Activated B cell treated with CpG ODN at 0.5 μM for 24 hours (primary cell): ENCODE data around the gene TSPAN9. TPM values are rescaled to one million over a fixed set of nuclear protein-coding genes. Genes with fewer than 3 reads are reported as not detected.

Experiments
- ATAC-seq: fragments of 200-7000 bp; cut with Tn5 transposase; one replicate; pipeline ENCODE4 v1.10.0; 2021; ENCODE audit warnings: low read depth, mild to moderate bottlenecking, moderate library complexity
- CTCF ChIA-PET: fragments of 350-600 bp; sonication (Branson Sonifier 250); formaldehyde crosslinking; loops from one replicate; lab custom pipeline; 2021; ENCODE audit warnings: antibody characterized with exemption; lab: Charles Lee
- POLR2A ChIA-PET: fragments of 350-600 bp; sonication (Branson Sonifier 250); formaldehyde crosslinking; loops from one replicate; lab custom pipeline; 2021; ENCODE audit warnings: antibody characterized with exemption; lab: Charles Lee
- DNase-seq: peaks from one replicate; pipeline ENCODE4 v3.0.0; 2022
- H3K27ac Mint-ChIP-seq: one replicate; pipeline ENCODE4 v1.8.0; 2020; ENCODE audit warnings: mixed read lengths
- H3K27me3 Mint-ChIP-seq: one replicate; pipeline ENCODE4 v1.8.0; 2021; ENCODE audit warnings: mixed read lengths
- H3K36me3 Mint-ChIP-seq: one replicate; pipeline ENCODE4 v1.8.0; 2021; ENCODE audit warnings: low read depth, mixed read lengths
- H3K4me1 Mint-ChIP-seq: one replicate; pipeline ENCODE4 v1.8.0; 2021; ENCODE audit warnings: mixed read lengths
- H3K4me3 Mint-ChIP-seq: one replicate; pipeline ENCODE4 v1.8.0; 2020; ENCODE audit warnings: mild to moderate bottlenecking, mixed read lengths
- H3K9me3 Mint-ChIP-seq: one replicate; pipeline ENCODE4 v1.8.0; 2020; ENCODE audit warnings: mixed read lengths
- intact Hi-C: fragments of 100-400 bp; cut with micrococcal nuclease; formaldehyde crosslinking; loops from one replicate; pipeline ENCODE4 v1.15.1; 2024
- total RNA-seq: library from RNA; stranded (reverse); gene quantifications from 2 replicates; pipeline ENCODE4 v1.2.3, GENCODE V29; 2022
- TF ChIP-seq, protein P1 (sequence below): fragments of 200-600 bp; IDR thresholded peaks from one replicate; pipeline ENCODE4 v1.8.0; 2022; ENCODE audit warnings: antibody characterized with exemption, mild to moderate bottlenecking

Gene TSPAN9
- total RNA-seq, 1 donor from 2014 or later = 0.20 TPM

DNA sequence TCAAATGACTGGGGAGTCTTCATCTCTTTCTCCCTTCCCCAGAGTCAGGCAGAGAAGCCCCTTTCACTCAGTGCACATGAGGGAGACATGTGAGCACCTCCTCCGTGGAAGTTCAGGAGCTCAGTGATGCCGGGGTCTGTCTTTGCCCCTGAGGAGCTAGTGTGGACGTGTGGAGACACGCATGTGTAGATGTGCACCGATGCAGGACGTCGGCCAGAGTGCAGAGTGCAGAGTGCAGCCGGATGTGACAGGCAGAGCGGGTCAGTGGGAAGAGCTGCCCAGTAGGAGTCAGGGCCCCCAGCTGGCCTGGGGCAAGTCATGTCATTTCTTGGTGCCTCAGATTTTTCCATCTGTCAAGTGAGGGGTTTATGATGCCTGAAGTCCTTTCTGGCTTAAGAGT lies 20.7 kb downstream of the TSPAN9 start:
- Mint-ChIP-seq H3K27ac (no peak overlapping the region), H3K27me3 (no peaks in the 10 kb centered on the region), H3K36me3 (peaks cover 10% of the 10 kb centered on the region), H3K4me3 (peak overlapping the region; percentile 38), H3K9me3 (peaks cover 19% of the 10 kb centered on the region), H3K4me1 (peaks cover 12% of the 10 kb centered on the region)
- ChIA-PET POLR2A (no interaction called here), CTCF (no interaction called here)
- TF ChIP-seq, protein P1, sequence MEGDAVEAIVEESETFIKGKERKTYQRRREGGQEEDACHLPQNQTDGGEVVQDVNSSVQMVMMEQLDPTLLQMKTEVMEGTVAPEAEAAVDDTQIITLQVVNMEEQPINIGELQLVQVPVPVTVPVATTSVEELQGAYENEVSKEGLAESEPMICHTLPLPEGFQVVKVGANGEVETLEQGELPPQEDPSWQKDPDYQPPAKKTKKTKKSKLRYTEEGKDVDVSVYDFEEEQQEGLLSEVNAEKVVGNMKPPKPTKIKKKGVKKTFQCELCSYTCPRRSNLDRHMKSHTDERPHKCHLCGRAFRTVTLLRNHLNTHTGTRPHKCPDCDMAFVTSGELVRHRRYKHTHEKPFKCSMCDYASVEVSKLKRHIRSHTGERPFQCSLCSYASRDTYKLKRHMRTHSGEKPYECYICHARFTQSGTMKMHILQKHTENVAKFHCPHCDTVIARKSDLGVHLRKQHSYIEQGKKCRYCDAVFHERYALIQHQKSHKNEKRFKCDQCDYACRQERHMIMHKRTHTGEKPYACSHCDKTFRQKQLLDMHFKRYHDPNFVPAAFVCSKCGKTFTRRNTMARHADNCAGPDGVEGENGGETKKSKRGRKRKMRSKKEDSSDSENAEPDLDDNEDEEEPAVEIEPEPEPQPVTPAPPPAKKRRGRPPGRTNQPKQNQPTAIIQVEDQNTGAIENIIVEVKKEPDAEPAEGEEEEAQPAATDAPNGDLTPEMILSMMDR = no peak
- no peak for DNase-seq
- intact Hi-C loops = no loop called here
- ATAC-seq = no peak

DNA sequence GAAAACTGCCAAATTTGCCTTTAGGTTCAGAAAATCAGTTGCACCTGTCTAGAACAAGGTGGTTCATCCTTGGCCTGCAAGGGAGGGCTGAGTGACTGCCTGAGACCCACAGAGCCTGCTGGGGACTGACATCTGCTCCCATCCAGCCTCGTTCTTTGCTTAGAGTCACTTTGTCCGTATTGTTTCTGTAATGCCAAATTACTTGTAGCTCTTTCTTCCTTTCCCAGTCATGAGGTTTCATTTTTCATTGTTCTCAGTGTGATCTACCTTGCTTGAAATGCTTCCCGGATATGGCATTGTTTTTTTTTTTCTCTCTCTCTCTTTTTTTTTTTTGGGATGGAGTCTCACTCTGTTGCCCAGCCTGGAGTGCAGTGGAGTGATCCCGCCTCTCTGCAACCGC lies 21.3 kb downstream of the TSPAN9 start:
- ChIA-PET CTCF (no interaction called here), POLR2A (no interaction called here)
- intact Hi-C loops = no loop called here
- TF ChIP-seq, protein P1 = no peak
- peaks cover 4% of the 10 kb centered on the region for H3K27me3 Mint-ChIP-seq
- H3K27ac Mint-ChIP-seq = no peak overlapping the region
- DNase-seq (no peak), ATAC-seq (no peak)
- H3K4me1 Mint-ChIP-seq = peaks cover 12% of the 10 kb centered on the region
- peaks cover 19% of the 10 kb centered on the region for H3K9me3 Mint-ChIP-seq
- peaks cover 10% of the 10 kb centered on the region for H3K36me3 Mint-ChIP-seq
- H3K4me3 Mint-ChIP-seq = no peak overlapping the region

DNA sequence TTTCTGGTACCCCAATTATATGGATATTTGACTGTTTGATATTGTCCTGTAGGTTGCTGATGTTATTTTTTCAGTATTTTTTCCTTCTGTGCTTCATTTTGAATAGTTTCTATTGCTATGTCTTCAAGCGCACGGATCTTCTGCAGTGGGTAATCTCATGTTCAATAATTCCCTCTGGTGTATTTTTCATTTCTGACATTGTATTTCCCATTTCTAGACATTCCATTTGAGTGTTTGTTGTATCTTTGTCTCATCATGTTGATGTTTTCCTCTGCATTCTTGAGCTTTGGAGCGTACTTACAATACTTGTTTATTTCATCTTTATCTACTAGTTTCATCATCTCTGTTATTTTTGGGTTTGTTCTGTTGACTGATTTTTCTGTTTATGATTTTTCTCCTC lies 22.0 kb downstream of the TSPAN9 start:
- Mint-ChIP-seq H3K27me3 (peaks cover 8% of the 10 kb centered on the region), H3K36me3 (peaks cover 10% of the 10 kb centered on the region), H3K27ac (no peak overlapping the region), H3K4me1 (peaks cover 12% of the 10 kb centered on the region), H3K4me3 (no peak overlapping the region), H3K9me3 (peaks cover 19% of the 10 kb centered on the region)
- DNase-seq = no peak
- intact Hi-C loops = no loop called here
- ATAC-seq = no peak
- TF ChIP-seq, protein P1 = no peak
- POLR2A ChIA-PET = no interaction called here
- CTCF ChIA-PET = no interaction called here

DNA sequence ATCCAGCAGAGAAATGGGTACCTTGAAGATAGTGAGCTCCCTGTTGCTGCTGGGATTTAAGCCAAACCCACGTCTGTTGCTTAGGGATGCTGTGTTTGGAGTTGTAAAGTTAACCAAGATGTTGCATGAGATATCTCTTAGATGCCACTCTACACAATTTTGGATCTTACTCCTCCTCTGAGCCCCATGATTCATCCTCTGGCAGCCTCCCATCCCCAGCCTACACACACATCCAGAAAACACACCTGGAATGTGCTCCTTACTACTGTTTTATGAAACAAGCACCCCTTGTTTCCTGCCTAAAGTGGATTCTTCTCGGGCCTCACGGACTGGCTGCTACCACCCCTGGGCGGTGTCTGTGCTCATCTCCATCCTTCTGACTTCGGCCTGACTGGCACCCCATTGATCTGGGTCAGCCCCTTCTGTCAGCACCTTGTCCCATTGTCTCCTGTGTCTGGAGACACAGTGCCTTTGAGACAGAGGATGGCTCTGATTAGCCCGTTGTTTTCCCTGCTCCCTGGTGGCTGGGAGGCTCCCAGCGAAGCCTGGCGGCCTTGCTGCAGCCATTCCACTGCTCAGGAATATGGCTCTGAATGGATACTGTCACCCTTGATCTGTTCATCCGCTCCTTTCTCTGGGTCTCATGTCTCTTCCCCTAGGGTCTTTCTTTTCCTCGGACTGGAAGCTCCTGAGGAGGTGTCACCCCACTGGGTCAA lies 24.3 kb downstream of the TSPAN9 start:
- Mint-ChIP-seq H3K27ac (no peak overlapping the region), H3K4me3 (no peak overlapping the region), H3K36me3 (peaks cover 10% of the 10 kb centered on the region), H3K9me3 (peaks cover 15% of the 10 kb centered on the region), H3K27me3 (peaks cover 8% of the 10 kb centered on the region), H3K4me1 (peaks cover 12% of the 10 kb centered on the region)
- CTCF ChIA-PET = no interaction called here
- TF ChIP-seq, protein P1 = no peak
- no peak for DNase-seq
- POLR2A ChIA-PET = no interaction called here
- no peak for ATAC-seq
- intact Hi-C loops = no loop called here

DNA sequence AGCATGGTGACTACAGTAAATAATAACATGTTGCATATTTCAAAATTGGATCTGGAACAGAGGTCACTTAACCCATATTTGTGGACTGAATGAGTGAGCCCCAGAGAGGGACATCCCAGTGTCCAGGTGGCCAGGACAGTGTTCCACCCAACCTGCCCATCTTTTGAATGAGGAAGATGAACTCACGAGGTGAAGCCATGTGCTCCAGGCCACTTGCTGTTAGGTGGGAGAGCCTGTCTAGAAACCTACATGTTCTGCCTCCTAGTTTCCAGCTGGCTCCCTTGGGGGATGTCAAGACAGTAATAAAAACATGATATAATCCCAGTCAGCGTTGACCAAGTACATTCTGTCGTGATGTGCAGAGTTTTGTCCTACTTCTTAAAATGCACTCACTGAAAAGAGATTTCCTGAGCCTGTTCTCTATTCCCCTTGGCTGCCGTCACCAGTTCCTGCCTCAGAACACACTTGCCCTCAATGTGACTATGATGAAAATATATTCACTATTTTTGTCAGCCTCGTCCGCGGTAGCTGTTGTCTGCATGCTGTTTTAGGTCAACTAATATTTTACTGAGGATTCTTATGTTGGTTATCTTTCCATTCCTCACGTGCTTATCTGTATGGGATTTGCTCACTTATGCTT lies 25.7 kb downstream of the TSPAN9 start:
- H3K36me3 Mint-ChIP-seq = peaks cover 9% of the 10 kb centered on the region
- CTCF ChIA-PET = no interaction called here
- POLR2A ChIA-PET = no interaction called here
- peaks cover 13% of the 10 kb centered on the region for H3K9me3 Mint-ChIP-seq
- intact Hi-C loops = no loop called here
- DNase-seq (no peak), ATAC-seq (no peak)
- TF ChIP-seq, protein P1 = no peak
- H3K4me1 Mint-ChIP-seq = peaks cover 3% of the 10 kb centered on the region
- H3K4me3 Mint-ChIP-seq = no peak overlapping the region
- no peak overlapping the region for H3K27ac Mint-ChIP-seq
- H3K27me3 Mint-ChIP-seq = peaks cover 8% of the 10 kb centered on the region
